ENCODE results near the gene NABP2.

NABP2 gene

DNA sequence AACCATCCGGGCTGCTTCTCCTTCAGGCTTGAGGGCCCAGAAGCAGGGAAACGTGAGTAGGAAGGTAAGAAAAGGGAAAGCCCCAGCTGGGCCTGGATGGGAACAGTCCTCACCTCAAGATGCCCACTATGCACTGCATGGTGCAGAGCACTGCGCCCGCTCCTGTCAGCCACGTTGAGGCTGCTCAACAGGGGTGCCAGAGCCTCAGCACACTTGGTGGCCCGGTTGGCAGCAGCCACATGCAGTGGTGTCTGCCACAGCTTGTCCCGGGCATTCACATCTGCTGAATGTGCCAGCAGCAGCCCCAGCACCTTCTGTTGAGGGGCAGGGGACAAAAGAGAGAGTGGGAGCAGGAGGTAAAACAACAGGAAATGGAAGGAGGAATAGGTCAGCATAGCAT is 31.5 kb downstream of the NABP2 start:
- TF ChIP-seq, protein P1, sequence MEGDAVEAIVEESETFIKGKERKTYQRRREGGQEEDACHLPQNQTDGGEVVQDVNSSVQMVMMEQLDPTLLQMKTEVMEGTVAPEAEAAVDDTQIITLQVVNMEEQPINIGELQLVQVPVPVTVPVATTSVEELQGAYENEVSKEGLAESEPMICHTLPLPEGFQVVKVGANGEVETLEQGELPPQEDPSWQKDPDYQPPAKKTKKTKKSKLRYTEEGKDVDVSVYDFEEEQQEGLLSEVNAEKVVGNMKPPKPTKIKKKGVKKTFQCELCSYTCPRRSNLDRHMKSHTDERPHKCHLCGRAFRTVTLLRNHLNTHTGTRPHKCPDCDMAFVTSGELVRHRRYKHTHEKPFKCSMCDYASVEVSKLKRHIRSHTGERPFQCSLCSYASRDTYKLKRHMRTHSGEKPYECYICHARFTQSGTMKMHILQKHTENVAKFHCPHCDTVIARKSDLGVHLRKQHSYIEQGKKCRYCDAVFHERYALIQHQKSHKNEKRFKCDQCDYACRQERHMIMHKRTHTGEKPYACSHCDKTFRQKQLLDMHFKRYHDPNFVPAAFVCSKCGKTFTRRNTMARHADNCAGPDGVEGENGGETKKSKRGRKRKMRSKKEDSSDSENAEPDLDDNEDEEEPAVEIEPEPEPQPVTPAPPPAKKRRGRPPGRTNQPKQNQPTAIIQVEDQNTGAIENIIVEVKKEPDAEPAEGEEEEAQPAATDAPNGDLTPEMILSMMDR (conservative IDR thresholded peaks at IDR 0.05; ENCODE audit: low read depth, low read length) = no peak
- no peak overlapping the region for H3K4me3 ChIP-seq (ENCODE audit: low read depth, low read length)
- no peak for DNase-seq (ENCODE audit: low read depth)

- peak; percentile 18 for DNase-seq (ENCODE audit: low read depth)
- H3K4me3 ChIP-seq (ENCODE audit: low read depth, low read length) = no peak overlapping the region
- TF ChIP-seq, protein P1 (conservative IDR thresholded peaks at IDR 0.05; ENCODE audit: low read depth, low read length) = peak; percentile 35
These were observed 32.3 kb downstream of the NABP2 start for GRCh38 chr12:56256326-56256960.

GRCh38 chr12:56257071-56257470 is 32.9 kb downstream of the NABP2 start:
- TF ChIP-seq, protein P1 (conservative IDR thresholded peaks at IDR 0.05; ENCODE audit: low read depth, low read length) = no peak
- no peak for DNase-seq (ENCODE audit: low read depth)
- H3K4me3 ChIP-seq (ENCODE audit: low read depth, low read length) = peak overlapping the region; percentile 84

- DNase-seq (ENCODE audit: low read depth) = peak; percentile 36
- peak overlapping the region; percentile 84 for H3K4me3 ChIP-seq (ENCODE audit: low read depth, low read length)
- TF ChIP-seq, protein P1 (conservative IDR thresholded peaks at IDR 0.05; ENCODE audit: low read depth, low read length) = no peak
These were observed 33.4 kb downstream of the NABP2 start for GRCh38 chr12:56257491-56258067.

DNA sequence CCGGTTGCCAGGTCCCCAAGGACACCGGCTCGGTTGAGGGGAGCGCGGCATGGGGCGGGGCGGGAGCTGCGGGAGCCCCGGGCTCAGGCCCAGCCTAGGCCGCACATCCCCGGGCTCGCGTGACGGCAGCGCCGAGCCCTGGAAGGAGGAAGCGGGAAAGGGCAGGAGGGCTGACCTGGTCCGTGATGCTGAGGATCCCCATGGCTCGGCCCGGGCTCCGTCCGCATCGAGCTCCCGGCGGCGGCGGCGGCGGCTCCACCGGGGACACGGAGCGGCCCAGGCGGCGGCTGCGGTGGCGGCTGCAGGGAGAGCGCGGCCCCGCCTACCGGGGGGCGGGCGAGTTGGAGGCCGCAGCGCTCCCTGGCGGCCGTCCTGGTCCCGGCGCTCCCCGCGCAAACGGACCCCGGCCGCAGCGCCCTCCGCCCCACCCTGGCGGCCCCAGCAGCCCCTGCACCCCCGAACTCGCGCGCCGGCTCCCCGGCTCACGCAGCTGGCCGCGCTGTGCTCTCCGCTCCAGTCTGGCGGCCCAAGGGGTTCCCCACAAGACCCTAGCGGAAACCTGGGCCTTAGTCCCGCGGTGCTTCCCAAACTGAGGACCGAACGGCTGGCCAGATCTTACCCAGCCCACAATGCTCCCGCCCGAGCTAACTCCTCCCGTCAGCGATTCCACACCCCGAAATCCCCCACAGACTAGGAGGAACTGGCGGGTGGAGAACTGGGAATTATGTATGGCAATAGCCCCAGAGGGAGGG is 34.1 kb downstream of the NABP2 start, which contains the start of gene ANKRD52:
Gene ANKRD52, minus strand, starts transcription at position 317 of the 752 bp plus-strand sequence. Its CDS starts 115 bp downstream, at position 202.
- peak; percentile 67 for DNase-seq (ENCODE audit: low read depth)
- TF ChIP-seq, protein P1 (conservative IDR thresholded peaks at IDR 0.05; ENCODE audit: low read depth, low read length) = peak; percentile 44
- H3K4me3 ChIP-seq (ENCODE audit: low read depth, low read length) = peak within 1 kb of the TSS; percentile 84

- TF ChIP-seq, protein P1 (conservative IDR thresholded peaks at IDR 0.05; ENCODE audit: low read depth, low read length) = no peak
- DNase-seq (ENCODE audit: low read depth) = no peak
- peak overlapping the region; percentile 84 for H3K4me3 ChIP-seq (ENCODE audit: low read depth, low read length)
These were observed 34.7 kb downstream of the NABP2 start for GRCh38 chr12:56258820-56259183.
